ENCODE results near the gene CEP112. TPM values are rescaled to one million over a fixed set of nuclear protein-coding genes. Genes with fewer than 3 reads are reported as not detected.

CEP112 gene
- total and polyA plus RNA-seq, 2 donors (not counting 3 experiments of a cell fraction or from before 2014, with no cell fraction given) = 1.5 to 25.3 TPM

- H2AFZ ChIP-seq (ENCODE audit: low read depth, low read length) = no peak overlapping the region
- POLR2A ChIA-PET = no interaction called here
- no peak for DNase-seq (ENCODE audit: low read depth, low spot score)
- no peaks in the 10 kb centered on the region for H3K27me3 ChIP-seq (ENCODE audit: control insufficient read depth in 2 of 2, insufficient read depth in 2 of 2, low read length in 2 of 2)
- H3K9ac ChIP-seq (replicated peaks; ENCODE audit: extremely low read depth, insufficient read depth, low read length) = no peak overlapping the region
- no peak overlapping the region for H3K4me3 ChIP-seq (replicated peaks in 1 of 3; ENCODE audit: insufficient read depth in 1 of 3, low read depth in 1 of 3, low read length in 3 of 3)
- no peaks in the 10 kb centered on the region for H4K20me1 ChIP-seq (replicated peaks; ENCODE audit: control insufficient read depth, extremely low read depth, insufficient read depth, low read length)
- H3K27ac ChIP-seq (ENCODE audit: insufficient read depth, low read depth, low read length) = no peak overlapping the region
- FAIRE-seq = no peak
- CTCF ChIA-PET = interaction anchor here (1.0 kb wide), 1 partner anchor 9 kb away, joined by 3 read pairs; no protein-coding TSS in a partner anchor
- no peak overlapping the region for H3K4me2 ChIP-seq (ENCODE audit: insufficient read depth, low read length)
- H3K4me1 ChIP-seq (ENCODE audit: control insufficient read depth, extremely low read depth, insufficient read depth, low read length) = peaks cover 2% of the 10 kb centered on the region
- H3K9me3 ChIP-seq (replicated peaks; ENCODE audit: control insufficient read depth, insufficient read depth, low read length) = no peaks in the 10 kb centered on the region
- TF ChIP-seq JUN (IDR thresholded peaks at IDR 0.05; ENCODE audit: borderline replicate concordance, insufficient read depth, insufficient read length, low read depth) (no peak), MAX (IDR thresholded peaks at IDR 0.05; ENCODE audit: insufficient read depth, insufficient read length) (no peak), POLR2AphosphoS5 (IDR thresholded peaks at IDR 0.05; ENCODE audit: insufficient read depth, low read depth, low read length) (no peak), EZH2 (IDR thresholded peaks at IDR 0.05; ENCODE audit: borderline replicate concordance, low read depth, low read length, severe bottlenecking) (no peak)
- TF ChIP-seq, protein P1, sequence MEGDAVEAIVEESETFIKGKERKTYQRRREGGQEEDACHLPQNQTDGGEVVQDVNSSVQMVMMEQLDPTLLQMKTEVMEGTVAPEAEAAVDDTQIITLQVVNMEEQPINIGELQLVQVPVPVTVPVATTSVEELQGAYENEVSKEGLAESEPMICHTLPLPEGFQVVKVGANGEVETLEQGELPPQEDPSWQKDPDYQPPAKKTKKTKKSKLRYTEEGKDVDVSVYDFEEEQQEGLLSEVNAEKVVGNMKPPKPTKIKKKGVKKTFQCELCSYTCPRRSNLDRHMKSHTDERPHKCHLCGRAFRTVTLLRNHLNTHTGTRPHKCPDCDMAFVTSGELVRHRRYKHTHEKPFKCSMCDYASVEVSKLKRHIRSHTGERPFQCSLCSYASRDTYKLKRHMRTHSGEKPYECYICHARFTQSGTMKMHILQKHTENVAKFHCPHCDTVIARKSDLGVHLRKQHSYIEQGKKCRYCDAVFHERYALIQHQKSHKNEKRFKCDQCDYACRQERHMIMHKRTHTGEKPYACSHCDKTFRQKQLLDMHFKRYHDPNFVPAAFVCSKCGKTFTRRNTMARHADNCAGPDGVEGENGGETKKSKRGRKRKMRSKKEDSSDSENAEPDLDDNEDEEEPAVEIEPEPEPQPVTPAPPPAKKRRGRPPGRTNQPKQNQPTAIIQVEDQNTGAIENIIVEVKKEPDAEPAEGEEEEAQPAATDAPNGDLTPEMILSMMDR (IDR thresholded peaks at IDR 0.05; ENCODE audit: extremely low read depth in 1 of 2, insufficient read depth in 1 of 2, low read depth in 1 of 2, low read length in 2 of 2) = no peak
- H3K79me2 ChIP-seq (ENCODE audit: control insufficient read depth, insufficient read depth, low read length) = no peaks in the 10 kb centered on the region
- dilution Hi-C loops (cut with MboI; ENCODE audit: extremely low pct_ligation_motif_present, low sequenced_read_pairs) (no loop called here), intact Hi-C loops (cut with micrococcal nuclease) (no loop called here)
- H3K36me3 ChIP-seq (ENCODE audit: control insufficient read depth in 2 of 2, extremely low read depth in 1 of 2, insufficient read depth in 2 of 2, low read length in 2 of 2) = no peaks in the 10 kb centered on the region
- BruUV-seq (replicated peaks) = no TSS peak
- no peaks in the 10 kb centered on the region for H3K9me1 ChIP-seq (replicated peaks; ENCODE audit: control insufficient read depth, extremely low read depth, insufficient read depth, low read length)
Observed at GRCh38 chr17:65609286-65609685, 582.6 kb downstream of the CEP112 start.

Data from endothelial cell of umbilical vein (primary cell).